GM18909 (cell line): ENCODE results near the gene LMCD1.
A peak's percentile ranks its signal among the peaks of the same experiment; 100 is the strongest.

Source experiments
- ATAC-seq: cut with Tn5 transposase; IDR thresholded peaks from one replicate; pipeline ENCODE4 v1.9.1; 2021; ENCODE audit warnings: mild to moderate bottlenecking; ENCODE audit not compliant: unreplicated experiment, poor library complexity

The LMCD1 gene

GRCh38 chr3:8501371-8502131, at the start of gene LMCD1:
TSS of gene LMCD1 (plus strand) at chr3:8501823. CDS start at chr3:8501939, 116 bp downstream.
- ATAC-seq = peak; percentile 98

- no peak for ATAC-seq
These were observed 49.5 kb upstream of the LMCD1 start for GRCh38 chr3:8452112-8452511.

- no peak for ATAC-seq
These were observed 48.5 kb upstream of the LMCD1 start for GRCh38 chr3:8453153-8453552.

- ATAC-seq = no peak
These were observed 45.9 kb upstream of the LMCD1 start for GRCh38 chr3:8455526-8456411.

- no peak for ATAC-seq
These were observed 45.2 kb upstream of the LMCD1 start for GRCh38 chr3:8456412-8456811.

- no peak for ATAC-seq
These were observed 44.6 kb upstream of the LMCD1 start for GRCh38 chr3:8457039-8457438.

GRCh38 chr3:8458238-8458661, 43.4 kb upstream of the LMCD1 start:
- ATAC-seq = no peak

GRCh38 chr3:8458711-8459110, 42.9 kb upstream of the LMCD1 start:
- ATAC-seq = no peak

GRCh38 chr3:8460050-8460708, 41.4 kb upstream of the LMCD1 start:
- no peak for ATAC-seq

- ATAC-seq = no peak
These were observed 40.7 kb upstream of the LMCD1 start for GRCh38 chr3:8460815-8461456.

GRCh38 chr3:8464668-8465067, 37.0 kb upstream of the LMCD1 start:
- no peak for ATAC-seq

- no peak for ATAC-seq
These were observed 35.1 kb upstream of the LMCD1 start for GRCh38 chr3:8466526-8466925.

- ATAC-seq = no peak
These were observed 30.8 kb upstream of the LMCD1 start for GRCh38 chr3:8470801-8471200.

- ATAC-seq = no peak
These were observed 29.1 kb upstream of the LMCD1 start for GRCh38 chr3:8472549-8472948.

- ATAC-seq = no peak
These were observed 28.6 kb upstream of the LMCD1 start for GRCh38 chr3:8473029-8473428.

- no peak for ATAC-seq
These were observed 27.6 kb upstream of the LMCD1 start for GRCh38 chr3:8473990-8474389.

- no peak for ATAC-seq
These were observed 26.6 kb upstream of the LMCD1 start for GRCh38 chr3:8474991-8475390.

- ATAC-seq = no peak
These were observed 20.9 kb upstream of the LMCD1 start for GRCh38 chr3:8480699-8481098.

- no peak for ATAC-seq
These were observed 20.2 kb upstream of the LMCD1 start for GRCh38 chr3:8481380-8481779.

- ATAC-seq = no peak
These were observed 19.4 kb upstream of the LMCD1 start for GRCh38 chr3:8482263-8482662.
